Hepatocyte (in vitro differentiated cells): ENCODE data around the gene TH.

Source experiments
- CTCF ChIP-seq: fragments of 200-600 bp; sonication (generic); IDR thresholded peaks from 2 replicates; pipeline ENCODE4 v1.5.1; 2016; ENCODE audit warnings: antibody characterized with exemption, mild to moderate bottlenecking; ENCODE audit not compliant: poor library complexity
- EZH2phosphoT487 ChIP-seq: fragments of 200-600 bp; sonication (generic); IDR thresholded peaks from one replicate; pipeline ENCODE4 v1.6.1; 2018; ENCODE audit warnings: antibody characterized with exemption, mild to moderate bottlenecking, low read depth, moderate library complexity; ENCODE audit not compliant: unreplicated experiment, severe bottlenecking

GRCh38 chr11:2151500-2152257 lies 19.9 kb downstream of the TH start:
- TF ChIP-seq CTCF (peak; percentile 87), EZH2phosphoT487 (no peak)
